Natural killer cell (primary cell): ENCODE measurements around the gene RPL10. TPM values are rescaled to one million over a fixed set of nuclear protein-coding genes. Genes with fewer than 3 reads are reported as not detected.

Source experiments
- ATAC-seq, 3 donors: fragments of 150-1000 bp in 2 of 3; fragments of 200-7000 bp in 1 of 3; cut with Tn5 transposase; 1 replicate in 1 of 3; 2 replicates in 2 of 3; pipeline ENCODE4 v1.10.0; 2021; ENCODE audit warnings: mild to moderate bottlenecking in 2 of 3, moderate library complexity in 2 of 3
- DNase-seq, 2 donors: peaks; one replicate each; pipeline versions ENCODE4 v3.0.0 to v3.0.0-alpha.2; 2013 to 2021; ENCODE audit warnings: mixed read lengths in 1 of 2
- H3K27ac ChIP-seq: one replicate; pipeline ENCODE4 v1.5.1; 2013; ENCODE audit warnings: mild to moderate bottlenecking, low read length
- H3K27me3 ChIP-seq: one replicate; pipeline ENCODE4 v1.6.1; 2013; ENCODE audit warnings: low read length; ENCODE audit not compliant: control insufficient read depth, insufficient read depth
- H3K36me3 ChIP-seq: one replicate; pipeline ENCODE4 v1.6.1; 2013; ENCODE audit warnings: low read length; ENCODE audit not compliant: control insufficient read depth, insufficient read depth
- H3K4me1 ChIP-seq: one replicate; pipeline ENCODE4 v1.6.1; 2013; ENCODE audit warnings: low read length; ENCODE audit not compliant: control insufficient read depth, insufficient read depth
- H3K4me3 ChIP-seq: one replicate; pipeline ENCODE4 v1.5.1; 2013; ENCODE audit warnings: low read length
- H3K9me3 ChIP-seq: one replicate; pipeline ENCODE4 v1.6.1; 2013; ENCODE audit warnings: low read length; ENCODE audit not compliant: control insufficient read depth, insufficient read depth
- H3K27ac Mint-ChIP-seq, 2 donors: one replicate each; pipeline ENCODE4 v1.8.0; 2022; ENCODE audit warnings: mild to moderate bottlenecking in 2 of 2, mixed read lengths in 2 of 2, moderate library complexity in 1 of 2
- H3K27me3 Mint-ChIP-seq, 2 donors: one replicate each; pipeline ENCODE4 v1.8.0; 2022; ENCODE audit warnings: low read depth in 2 of 2, mixed read lengths in 2 of 2
- H3K36me3 Mint-ChIP-seq: one replicate; pipeline ENCODE4 v1.8.0; 2022; ENCODE audit warnings: mixed read lengths
- H3K4me1 Mint-ChIP-seq, 2 donors: one replicate each; pipeline ENCODE4 v1.8.0; 2022; ENCODE audit warnings: mixed read lengths in 2 of 2
- H3K4me3 Mint-ChIP-seq: one replicate; pipeline ENCODE4 v1.8.0; 2022; ENCODE audit warnings: mild to moderate bottlenecking, moderate library complexity, mixed read lengths
- H3K9me3 Mint-ChIP-seq, 2 donors: one replicate each; pipeline ENCODE4 v1.8.0; 2022; ENCODE audit warnings: mixed read lengths in 2 of 2
- WGBS: methylation state at CpG from one replicate; pipeline ENCODE4 v1.1.7; 2013; ENCODE audit warnings: missing lambda C conversion rate; ENCODE audit not compliant: insufficient coverage; 5-methylcytosine and 5-hydroxymethylcytosine counted together
- intact Hi-C: fragments of 100-400 bp; cut with micrococcal nuclease; formaldehyde crosslinking; loops from one replicate; pipeline ENCODE4 v1.14.2; 2022
- total RNA-seq, 4 donors: library from RNA; stranded (reverse); fragments of 120-200 nt in 1 of 4; gene quantifications; one replicate each; pipeline versions ENCODE4 v1.2.3 to v1.2.4, GENCODE V29; 2013 to 2022
- TF ChIP-seq, protein P1 (sequence below): fragments of 200-600 bp; IDR thresholded peaks from one replicate; pipeline ENCODE4 v1.8.0; 2022; ENCODE audit warnings: antibody characterized with exemption

Gene RPL10
- total RNA-seq, 3 donors from 2014 or later (not counting 1 experiment from before 2014, with no cell fraction given), result 2,249 to 2,456 (median 2,324) TPM

DNA sequence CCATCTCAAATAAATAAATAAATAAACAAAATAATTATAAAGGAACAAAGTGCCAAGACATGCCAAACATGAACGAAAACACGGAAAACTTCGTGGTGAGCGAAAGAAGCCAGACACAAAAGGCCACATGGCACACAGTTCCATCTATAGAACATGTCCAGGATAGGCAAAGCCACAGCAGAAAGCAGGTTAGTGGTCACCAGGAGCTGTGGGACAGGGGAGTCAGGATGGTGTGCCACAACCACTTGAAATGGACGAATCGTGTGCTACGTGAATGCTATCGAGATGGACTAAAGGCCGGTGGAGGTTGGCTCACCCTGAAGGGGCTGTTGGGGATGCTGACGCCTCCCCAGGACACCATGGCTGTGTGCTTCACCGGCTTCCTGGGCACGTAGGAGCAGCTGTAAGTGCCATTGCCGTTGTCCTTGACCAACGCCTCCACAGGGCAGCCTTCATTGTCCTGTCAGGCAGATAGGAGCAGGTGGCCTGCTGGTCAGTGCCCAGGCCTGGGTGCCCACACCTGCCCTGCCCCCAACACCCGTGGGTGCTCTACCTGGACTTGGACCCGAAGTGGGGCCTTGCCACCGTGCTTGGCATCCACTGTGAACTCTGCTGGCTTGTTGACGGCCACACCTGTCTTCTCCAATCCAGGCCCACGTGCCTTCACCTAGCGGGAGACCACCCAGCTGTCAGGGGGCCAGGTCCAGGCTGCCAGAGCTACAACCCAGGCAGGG, 34.3 kb upstream of the RPL10 start:
- H3K27me3 Mint-ChIP-seq, result no peaks in the 10 kb centered on the region
- Histone ChIP-seq H3K4me3 (no peak overlapping the region), H3K27me3 (no peaks in the 10 kb centered on the region), H3K36me3 (peaks cover 88% of the 10 kb centered on the region), H3K4me1 (peaks cover 82% of the 10 kb centered on the region), H3K9me3 (no peaks in the 10 kb centered on the region), H3K27ac (no peak overlapping the region)
- DNase-seq (no peak), ATAC-seq (no peak)
- no peaks in the 10 kb centered on the region for H3K9me3 Mint-ChIP-seq
- intact Hi-C loops, result no loop called here
- H3K27ac Mint-ChIP-seq, result peak overlapping the region; percentile 86 to 95
- TF ChIP-seq, protein P1, sequence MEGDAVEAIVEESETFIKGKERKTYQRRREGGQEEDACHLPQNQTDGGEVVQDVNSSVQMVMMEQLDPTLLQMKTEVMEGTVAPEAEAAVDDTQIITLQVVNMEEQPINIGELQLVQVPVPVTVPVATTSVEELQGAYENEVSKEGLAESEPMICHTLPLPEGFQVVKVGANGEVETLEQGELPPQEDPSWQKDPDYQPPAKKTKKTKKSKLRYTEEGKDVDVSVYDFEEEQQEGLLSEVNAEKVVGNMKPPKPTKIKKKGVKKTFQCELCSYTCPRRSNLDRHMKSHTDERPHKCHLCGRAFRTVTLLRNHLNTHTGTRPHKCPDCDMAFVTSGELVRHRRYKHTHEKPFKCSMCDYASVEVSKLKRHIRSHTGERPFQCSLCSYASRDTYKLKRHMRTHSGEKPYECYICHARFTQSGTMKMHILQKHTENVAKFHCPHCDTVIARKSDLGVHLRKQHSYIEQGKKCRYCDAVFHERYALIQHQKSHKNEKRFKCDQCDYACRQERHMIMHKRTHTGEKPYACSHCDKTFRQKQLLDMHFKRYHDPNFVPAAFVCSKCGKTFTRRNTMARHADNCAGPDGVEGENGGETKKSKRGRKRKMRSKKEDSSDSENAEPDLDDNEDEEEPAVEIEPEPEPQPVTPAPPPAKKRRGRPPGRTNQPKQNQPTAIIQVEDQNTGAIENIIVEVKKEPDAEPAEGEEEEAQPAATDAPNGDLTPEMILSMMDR, result no peak
- 88% methylated on average over 20 of the region's 20 CpGs for WGBS
- no peaks in the 10 kb centered on the region for H3K36me3 Mint-ChIP-seq
- H3K4me1 Mint-ChIP-seq, result peaks cover 7 to 27% of the 10 kb centered on the region in 2 donors
- H3K4me3 Mint-ChIP-seq, result no peak overlapping the region

DNA sequence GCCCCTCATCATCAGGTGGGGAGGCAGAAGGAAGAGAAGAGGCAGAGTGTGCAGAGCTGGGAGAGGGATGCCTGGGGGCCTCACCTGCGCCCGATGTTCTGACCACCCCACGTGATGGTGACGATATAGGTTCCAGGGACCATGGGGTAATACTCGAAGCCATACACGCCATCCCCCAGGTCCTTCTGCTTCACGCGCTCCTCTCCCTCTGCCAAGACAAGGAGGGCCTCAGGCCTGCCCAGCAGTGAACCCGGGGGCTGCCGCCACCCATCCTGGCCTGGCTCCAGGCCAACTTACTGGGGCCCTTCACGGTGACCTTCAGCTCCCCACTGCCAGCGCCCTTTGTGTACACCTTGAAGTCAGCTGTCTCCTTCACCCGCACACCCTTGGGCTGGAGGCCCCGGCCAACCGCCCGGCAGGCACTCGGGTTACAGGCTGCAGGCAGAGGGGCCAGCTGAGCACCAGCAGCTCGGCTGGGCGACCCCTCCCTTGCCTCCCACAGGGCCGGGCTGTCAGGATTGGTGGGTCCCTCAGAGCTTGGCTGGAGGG, 33.1 kb upstream of the RPL10 start:
- no peaks in the 10 kb centered on the region for H3K27me3 Mint-ChIP-seq
- Histone ChIP-seq H3K36me3 (peaks cover 76% of the 10 kb centered on the region), H3K27me3 (no peaks in the 10 kb centered on the region), H3K4me3 (no peak overlapping the region), H3K27ac (peak overlapping the region; percentile 25), H3K4me1 (peaks cover 74% of the 10 kb centered on the region), H3K9me3 (no peaks in the 10 kb centered on the region)
- intact Hi-C loops, result no loop called here
- no peak for DNase-seq
- no peaks in the 10 kb centered on the region for H3K36me3 Mint-ChIP-seq
- no peaks in the 10 kb centered on the region for H3K9me3 Mint-ChIP-seq
- TF ChIP-seq, protein P1, result no peak
- peak overlapping the region; percentile 53 for H3K4me3 Mint-ChIP-seq
- 86% methylated on average over 17 of the region's 20 CpGs for WGBS
- peaks cover 11 to 26% of the 10 kb centered on the region in 2 donors for H3K4me1 Mint-ChIP-seq
- peak overlapping the region; percentile 86 to 95 for H3K27ac Mint-ChIP-seq
- no peak for ATAC-seq

DNA sequence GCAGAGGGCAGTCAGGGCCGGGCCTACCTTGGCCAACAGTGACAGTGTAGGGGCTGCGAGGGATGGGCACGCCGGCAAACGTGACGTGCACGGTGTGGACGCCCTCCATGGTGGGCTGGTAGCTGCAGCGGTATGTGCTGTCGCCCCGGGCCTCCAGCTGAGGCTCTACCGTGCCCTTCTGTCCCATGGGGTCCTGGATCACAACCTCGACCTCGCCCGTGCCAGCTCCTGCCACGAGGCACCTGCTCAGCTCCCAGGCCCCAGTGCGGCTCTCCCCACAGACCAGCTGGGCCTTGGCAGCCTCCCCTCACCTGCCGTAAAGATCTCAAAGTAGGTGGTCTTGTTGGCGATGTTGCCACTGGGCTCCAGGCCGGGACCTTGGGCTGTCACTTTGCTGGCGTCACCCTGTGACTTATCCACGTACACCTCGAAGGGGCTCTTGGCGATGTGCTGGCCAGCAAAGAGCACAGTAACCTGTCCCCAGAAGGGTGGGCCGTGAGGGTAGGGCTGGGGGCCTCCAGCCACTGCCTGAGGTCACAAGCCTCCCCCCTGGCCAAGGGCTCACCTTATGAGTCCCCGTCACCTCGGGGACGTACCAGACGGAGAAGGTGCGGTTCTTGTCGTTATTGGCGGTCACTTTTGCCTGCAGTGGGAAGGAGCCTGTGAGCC, 32.0 kb upstream of the RPL10 start:
- H3K27me3 Mint-ChIP-seq, result no peaks in the 10 kb centered on the region
- no peaks in the 10 kb centered on the region for H3K9me3 ChIP-seq
- DNase-seq (no peak), ATAC-seq (no peak)
- H3K36me3 Mint-ChIP-seq, result no peaks in the 10 kb centered on the region
- no peaks in the 10 kb centered on the region for H3K27me3 ChIP-seq
- H3K27ac Mint-ChIP-seq, result peak overlapping the region; percentile 86 to 95
- peaks cover 67% of the 10 kb centered on the region for H3K4me1 ChIP-seq
- peak overlapping the region; percentile 9 for H3K4me3 Mint-ChIP-seq
- H3K4me3 ChIP-seq, result no peak overlapping the region
- WGBS, result 84% methylated on average over 32 of the region's 32 CpGs
- H3K27ac ChIP-seq, result peak overlapping the region; percentile 100
- H3K36me3 ChIP-seq, result peaks cover 69% of the 10 kb centered on the region
- intact Hi-C loops, result no loop called here
- H3K4me1 Mint-ChIP-seq, result peaks cover 11 to 26% of the 10 kb centered on the region in 2 donors
- TF ChIP-seq, protein P1, result no peak
- H3K9me3 Mint-ChIP-seq, result no peaks in the 10 kb centered on the region
